ENCODE measurements around the gene NKAIN2. TPM values are rescaled to one million over a fixed set of nuclear protein-coding genes. Genes with fewer than 3 reads are reported as not detected.

The NKAIN2 gene
- total and polyA plus RNA-seq, 9 of the 15 experiments (the other 6 are each of a cell fraction or from before 2014, with no cell fraction given) = not detected

GRCh38 chr6:124694139-124694705 lies 890.6 kb downstream of the NKAIN2 start:
- in situ Hi-C loops (cut with MboI) (no loop called here), intact Hi-C loops (cut with micrococcal nuclease) (no loop called here)
- Histone ChIP-seq H3K36me3 (ENCODE audit: control insufficient read depth, insufficient read depth, low read length) (no peaks in the 10 kb centered on the region), H3K4me3 (no peak overlapping the region), H3K4me2 (ENCODE audit: insufficient read depth, low read length) (no peak overlapping the region), H3K27ac (ENCODE audit: extremely low read depth, low read depth, low read length) (no peak overlapping the region), H3K4me1 (replicated peaks in 1 of 2; ENCODE audit: control insufficient read depth in 2 of 2, insufficient read depth in 2 of 2, low read length in 2 of 2) (no peaks in the 10 kb centered on the region), H3K9ac (ENCODE audit: insufficient read depth in 1 of 2, low read depth in 2 of 2, low read length in 2 of 2) (no peak overlapping the region), H3K9me1 (ENCODE audit: control insufficient read depth, insufficient read depth, low read length) (no peaks in the 10 kb centered on the region), H3K27me3 (ENCODE audit: control insufficient read depth in 2 of 2, insufficient read depth in 2 of 2, low read length in 2 of 2) (no peaks in the 10 kb centered on the region), H4K20me1 (replicated peaks; ENCODE audit: control insufficient read depth, insufficient read depth, low read length) (no peaks in the 10 kb centered on the region), H3K79me2 (ENCODE audit: control insufficient read depth, insufficient read depth, low read length) (no peaks in the 10 kb centered on the region), H3K9me3 (replicated peaks; ENCODE audit: control insufficient read depth, insufficient read depth, low read depth, low read length) (no peaks in the 10 kb centered on the region), H2AFZ (ENCODE audit: low read depth, low read length) (no peak overlapping the region)
- 0% methylated on average over 4 of the region's 4 CpGs for WGBS (ENCODE audit: insufficient coverage, low coverage, missing lambda C conversion rate)
- ATAC-seq = no peak
- no peak for DNase-seq (ENCODE audit: extremely low read depth in 1 of 4, low spot score in 3 of 4)
- ChIA-PET POLR2A (no interaction called here), CTCF (ENCODE audit: low intra/inter-chr PET ratio) (no interaction called here)
- FAIRE-seq = no peak
- BruUV-seq (replicated peaks) = no TSS peak
- TF ChIP-seq FOXJ2 (tag; IDR thresholded peaks at IDR 0.05) (no peak), PML (IDR thresholded peaks at IDR 0.05; ENCODE audit: low read length) (no peak)

- in situ Hi-C loops (cut with MboI) = no loop called here
- POLR2A ChIA-PET = no interaction called here
- H3K79me2 ChIP-seq (ENCODE audit: control insufficient read depth, insufficient read depth, low read length) = no peaks in the 10 kb centered on the region
- H3K27ac ChIP-seq (ENCODE audit: extremely low read depth, low read depth, low read length) = no peak overlapping the region
- H3K4me3 ChIP-seq = no peak overlapping the region
- no peak for ATAC-seq
- no peaks in the 10 kb centered on the region for H3K27me3 ChIP-seq (ENCODE audit: control insufficient read depth in 2 of 2, insufficient read depth in 2 of 2, low read length in 2 of 2)
- H3K9me1 ChIP-seq (ENCODE audit: control insufficient read depth, insufficient read depth, low read length) = no peaks in the 10 kb centered on the region
- DNase-seq (ENCODE audit: extremely low read depth in 1 of 4, low spot score in 3 of 4) = no peak
- WGBS (ENCODE audit: insufficient coverage, low coverage, missing lambda C conversion rate) = 0% methylated on average over 2 of the region's 2 CpGs
- no peak overlapping the region for H2AFZ ChIP-seq (ENCODE audit: low read depth, low read length)
- CTCF ChIA-PET (ENCODE audit: low intra/inter-chr PET ratio) = no interaction called here
- H3K4me2 ChIP-seq (ENCODE audit: insufficient read depth, low read length) = no peak overlapping the region
- no peaks in the 10 kb centered on the region for H3K36me3 ChIP-seq (ENCODE audit: control insufficient read depth, insufficient read depth, low read length)
- H3K9ac ChIP-seq (ENCODE audit: insufficient read depth in 1 of 2, low read depth in 2 of 2, low read length in 2 of 2) = no peak overlapping the region
- FAIRE-seq = no peak
- intact Hi-C loops (cut with micrococcal nuclease) = no loop called here
- BruUV-seq (replicated peaks) = no TSS peak
- H3K4me1 ChIP-seq (replicated peaks in 1 of 2; ENCODE audit: control insufficient read depth in 2 of 2, insufficient read depth in 2 of 2, low read length in 2 of 2) = no peaks in the 10 kb centered on the region
- H4K20me1 ChIP-seq (replicated peaks; ENCODE audit: control insufficient read depth, insufficient read depth, low read length) = no peaks in the 10 kb centered on the region
- H3K9me3 ChIP-seq (replicated peaks; ENCODE audit: control insufficient read depth, insufficient read depth, low read depth, low read length) = no peaks in the 10 kb centered on the region
- TF ChIP-seq ZNF699 (CRISPR knock-in tag; IDR thresholded peaks at IDR 0.05; ENCODE audit: insufficient replicate concordance) (no peak), SLC30A9 (CRISPR knock-in tag; IDR thresholded peaks at IDR 0.05) (no peak), SIRT6 (IDR thresholded peaks at IDR 0.05; ENCODE audit: low read depth, low read length) (no peak), XRCC3 (IDR thresholded peaks at IDR 0.05) (no peak), CXXC5 (CRISPR knock-in tag; IDR thresholded peaks at IDR 0.05) (no peak), SRSF9 (IDR thresholded peaks at IDR 0.05; ENCODE audit: borderline replicate concordance, low read depth, low read length) (no peak), NONO (IDR thresholded peaks at IDR 0.05; ENCODE audit: low read depth in 2 of 2, low read length in 1 of 2) (no peak), ZNF449 (CRISPR knock-in tag; IDR thresholded peaks at IDR 0.05) (no peak), NFRKB (IDR thresholded peaks at IDR 0.05; ENCODE audit: low read depth) (no peak), CTCF (IDR thresholded peaks at IDR 0.05 in 2 of 3, conservative IDR thresholded peaks at IDR 0.05 in 1 of 3; ENCODE audit: insufficient read depth in 2 of 3, low read depth in 1 of 3, low read length in 3 of 3) (no peak), ZNF133 (CRISPR knock-in tag; IDR thresholded peaks at IDR 0.05) (no peak), MEF2A (IDR thresholded peaks at IDR 0.05; ENCODE audit: control insufficient read depth, low read depth, low read length) (no peak), ZNF668 (CRISPR knock-in tag; IDR thresholded peaks at IDR 0.05) (no peak)
These were observed 895.4 kb downstream of the NKAIN2 start for GRCh38 chr6:124699038-124699437.
